ENCODE data around the gene RTKN.
"Not testable (repeated sequence)": the region's sequence is repeated elsewhere in the genome, so short reads cannot be mapped to it uniquely, and the experiment has no call there.

The RTKN gene

GRCh38 chr2:74425523-74425922, 16.2 kb downstream of the RTKN start:
- H3K4me3 ChIP-seq (ENCODE audit: low read length in 2 of 2) = no peak overlapping the region
- H3K9ac ChIP-seq (ENCODE audit: low read depth in 1 of 2, low read length in 2 of 2) = no peak overlapping the region
- no peak overlapping the region for H3K27ac ChIP-seq (ENCODE audit: low read depth in 2 of 2, low read length in 2 of 2)
- H3K9me3 ChIP-seq (ENCODE audit: control insufficient read depth in 2 of 2, low read length in 2 of 2) = no peaks in the 10 kb centered on the region
- peaks cover 18 to 21% of the 10 kb centered on the region in 2 donors for H3K4me1 ChIP-seq (ENCODE audit: control insufficient read depth in 2 of 2, insufficient read depth in 2 of 2, low read length in 2 of 2)
- H3K36me3 ChIP-seq (ENCODE audit: control insufficient read depth in 2 of 2, insufficient read depth in 2 of 2, low read length in 2 of 2) = peaks cover 43 to 52% of the 10 kb centered on the region in 2 donors
- no peaks in the 10 kb centered on the region for H3K27me3 ChIP-seq (ENCODE audit: control insufficient read depth in 2 of 2, insufficient read depth in 2 of 2, low read length in 2 of 2)

- Histone ChIP-seq H3K9me3 (ENCODE audit: control insufficient read depth in 2 of 2, low read length in 2 of 2) (no peaks in the 10 kb centered on the region), H3K4me3 (ENCODE audit: low read length in 2 of 2) (no peak overlapping the region), H3K36me3 (ENCODE audit: control insufficient read depth in 2 of 2, insufficient read depth in 2 of 2, low read length in 2 of 2) (peaks cover 40 to 47% of the 10 kb centered on the region in 2 donors), H3K27me3 (ENCODE audit: control insufficient read depth in 2 of 2, insufficient read depth in 2 of 2, low read length in 2 of 2) (no peaks in the 10 kb centered on the region), H3K4me1 (ENCODE audit: control insufficient read depth in 2 of 2, insufficient read depth in 2 of 2, low read length in 2 of 2) (peaks cover 16 to 18% of the 10 kb centered on the region in 2 donors), H3K9ac (ENCODE audit: low read depth in 1 of 2, low read length in 2 of 2) (no peak overlapping the region), H3K27ac (ENCODE audit: low read depth in 2 of 2, low read length in 2 of 2) (no peak overlapping the region)
Measured at GRCh38 chr2:74424995-74425406, 16.7 kb downstream of the RTKN start.

GRCh38 chr2:74424139-74424992, 17.4 kb downstream of the RTKN start:
- no peaks in the 10 kb centered on the region for H3K9me3 ChIP-seq (ENCODE audit: control insufficient read depth in 2 of 2, low read length in 2 of 2)
- no peaks in the 10 kb centered on the region for H3K27me3 ChIP-seq (ENCODE audit: control insufficient read depth in 2 of 2, insufficient read depth in 2 of 2, low read length in 2 of 2)
- no peak overlapping the region for H3K9ac ChIP-seq (ENCODE audit: low read depth in 1 of 2, low read length in 2 of 2)
- peaks cover 9 to 12% of the 10 kb centered on the region in 2 donors for H3K4me1 ChIP-seq (ENCODE audit: control insufficient read depth in 2 of 2, insufficient read depth in 2 of 2, low read length in 2 of 2)
- no peak overlapping the region for H3K4me3 ChIP-seq (ENCODE audit: low read length in 2 of 2)
- peaks cover 34 to 44% of the 10 kb centered on the region in 2 donors for H3K36me3 ChIP-seq (ENCODE audit: control insufficient read depth in 2 of 2, insufficient read depth in 2 of 2, low read length in 2 of 2)
- H3K27ac ChIP-seq (ENCODE audit: low read depth in 2 of 2, low read length in 2 of 2) = no peak overlapping the region

GRCh38 chr2:74423231-74424095, 18.3 kb downstream of the RTKN start:
- Histone ChIP-seq H3K9ac (ENCODE audit: low read depth in 1 of 2, low read length in 2 of 2) (no peak overlapping the region), H3K4me3 (ENCODE audit: low read length in 2 of 2) (no peak overlapping the region), H3K27ac (ENCODE audit: low read depth in 2 of 2, low read length in 2 of 2) (no peak overlapping the region), H3K27me3 (ENCODE audit: control insufficient read depth in 2 of 2, insufficient read depth in 2 of 2, low read length in 2 of 2) (no peaks in the 10 kb centered on the region), H3K36me3 (ENCODE audit: control insufficient read depth in 2 of 2, insufficient read depth in 2 of 2, low read length in 2 of 2) (peaks cover 25 to 36% of the 10 kb centered on the region in 2 donors), H3K9me3 (ENCODE audit: control insufficient read depth in 2 of 2, low read length in 2 of 2) (no peaks in the 10 kb centered on the region), H3K4me1 (ENCODE audit: control insufficient read depth in 2 of 2, insufficient read depth in 2 of 2, low read length in 2 of 2) (peaks cover 5 to 9% of the 10 kb centered on the region in 2 donors)

GRCh38 chr2:74421221-74421870, 20.4 kb downstream of the RTKN start, which contains the start of the genes C2orf81 and WDR54:
C2orf81 (minus strand) TSS chr2:74421619; CDS start chr2:74421560, 59 bp downstream.
WDR54 (plus strand) TSS chr2:74421730; CDS start chr2:74422154, 424 bp downstream.
- Histone ChIP-seq H3K36me3 (ENCODE audit: control insufficient read depth in 2 of 2, insufficient read depth in 2 of 2, low read length in 2 of 2) (peaks cover 10 to 16% of the 10 kb centered on the region in 2 donors), H3K4me3 (ENCODE audit: low read length in 2 of 2) (peak within 1 kb of the TSS; percentile 82 to 84), H3K4me1 (ENCODE audit: control insufficient read depth in 2 of 2, insufficient read depth in 2 of 2, low read length in 2 of 2) (peaks cover 5 to 9% of the 10 kb centered on the region in 2 donors), H3K9ac (ENCODE audit: low read depth in 1 of 2, low read length in 2 of 2) (peak within 1 kb of the TSS; percentile 57 to 60), H3K27me3 (ENCODE audit: control insufficient read depth in 2 of 2, insufficient read depth in 2 of 2, low read length in 2 of 2) (no peaks in the 10 kb centered on the region), H3K9me3 (ENCODE audit: control insufficient read depth in 2 of 2, low read length in 2 of 2) (no peaks in the 10 kb centered on the region), H3K27ac (ENCODE audit: low read depth in 2 of 2, low read length in 2 of 2) (peak within 1 kb of the TSS; percentile 71 to 82)

GRCh38 chr2:74420443-74421103, 21.2 kb downstream of the RTKN start:
- H3K27ac ChIP-seq (ENCODE audit: low read depth in 2 of 2, low read length in 2 of 2) = not testable (repeated sequence)
- H3K9ac ChIP-seq (ENCODE audit: low read depth in 1 of 2, low read length in 2 of 2) = peak overlapping the region in 1 of 2 donors; percentile 57

GRCh38 chr2:74420006-74420405, 21.7 kb downstream of the RTKN start:
- H3K9me3 ChIP-seq (ENCODE audit: control insufficient read depth in 2 of 2, low read length in 2 of 2) = no peaks in the 10 kb centered on the region
- H3K27me3 ChIP-seq (ENCODE audit: control insufficient read depth in 2 of 2, insufficient read depth in 2 of 2, low read length in 2 of 2) = no peaks in the 10 kb centered on the region
- H3K27ac ChIP-seq (ENCODE audit: low read depth in 2 of 2, low read length in 2 of 2) = no peak overlapping the region
- H3K4me1 ChIP-seq (ENCODE audit: control insufficient read depth in 2 of 2, insufficient read depth in 2 of 2, low read length in 2 of 2) = peaks cover 5 to 14% of the 10 kb centered on the region in 2 donors
- H3K9ac ChIP-seq (ENCODE audit: low read depth in 1 of 2, low read length in 2 of 2) = no peak overlapping the region
- H3K4me3 ChIP-seq (ENCODE audit: low read length in 2 of 2) = no peak overlapping the region
- peaks cover 0 to 4% of the 10 kb centered on the region in 2 donors for H3K36me3 ChIP-seq (ENCODE audit: control insufficient read depth in 2 of 2, insufficient read depth in 2 of 2, low read length in 2 of 2)

More at GRCh38 chr2:74420443-74421103, 21.2 kb downstream of the RTKN start:
- H3K9me3 ChIP-seq (ENCODE audit: control insufficient read depth in 2 of 2, low read length in 2 of 2); H3K36me3 ChIP-seq (ENCODE audit: control insufficient read depth in 2 of 2, insufficient read depth in 2 of 2, low read length in 2 of 2); H3K4me1 ChIP-seq (ENCODE audit: control insufficient read depth in 2 of 2, insufficient read depth in 2 of 2, low read length in 2 of 2); H3K27me3 ChIP-seq (ENCODE audit: control insufficient read depth in 2 of 2, insufficient read depth in 2 of 2, low read length in 2 of 2): not testable (repeated sequence)
- peak overlapping the region in 1 of 2 donors; percentile 82 for H3K4me3 ChIP-seq (ENCODE audit: low read length in 2 of 2)

GRCh38 chr2:74419345-74419744, 22.4 kb downstream of the RTKN start:
- H3K4me1 ChIP-seq (ENCODE audit: control insufficient read depth in 2 of 2, insufficient read depth in 2 of 2, low read length in 2 of 2) = peaks cover 6 to 18% of the 10 kb centered on the region in 2 donors
- no peak overlapping the region for H3K9ac ChIP-seq (ENCODE audit: low read depth in 1 of 2, low read length in 2 of 2)
- no peaks in the 10 kb centered on the region for H3K9me3 ChIP-seq (ENCODE audit: control insufficient read depth in 2 of 2, low read length in 2 of 2)
- H3K27ac ChIP-seq (ENCODE audit: low read depth in 2 of 2, low read length in 2 of 2) = no peak overlapping the region
- H3K27me3 ChIP-seq (ENCODE audit: control insufficient read depth in 2 of 2, insufficient read depth in 2 of 2, low read length in 2 of 2) = no peaks in the 10 kb centered on the region
- no peak overlapping the region for H3K4me3 ChIP-seq (ENCODE audit: low read length in 2 of 2)
- no peaks in the 10 kb centered on the region for H3K36me3 ChIP-seq (ENCODE audit: control insufficient read depth in 2 of 2, insufficient read depth in 2 of 2, low read length in 2 of 2)

- no peak overlapping the region for H3K27ac ChIP-seq (ENCODE audit: low read depth in 2 of 2, low read length in 2 of 2)
- no peak overlapping the region for H3K4me3 ChIP-seq (ENCODE audit: low read length in 2 of 2)
- no peaks in the 10 kb centered on the region for H3K36me3 ChIP-seq (ENCODE audit: control insufficient read depth in 2 of 2, insufficient read depth in 2 of 2, low read length in 2 of 2)
- H3K9me3 ChIP-seq (ENCODE audit: control insufficient read depth in 2 of 2, low read length in 2 of 2) = no peaks in the 10 kb centered on the region
- H3K4me1 ChIP-seq (ENCODE audit: control insufficient read depth in 2 of 2, insufficient read depth in 2 of 2, low read length in 2 of 2) = peaks cover 14 to 24% of the 10 kb centered on the region in 2 donors
- H3K9ac ChIP-seq (ENCODE audit: low read depth in 1 of 2, low read length in 2 of 2) = no peak overlapping the region
- no peaks in the 10 kb centered on the region for H3K27me3 ChIP-seq (ENCODE audit: control insufficient read depth in 2 of 2, insufficient read depth in 2 of 2, low read length in 2 of 2)
Measured at GRCh38 chr2:74418312-74418711, 23.4 kb downstream of the RTKN start.

All from mucosa of rectum (tissue), 2 donors.